GM21723 (cell line): ENCODE data around the gene AGAP1.

Experiments
- ATAC-seq: cut with Tn5 transposase; IDR thresholded peaks from one replicate; pipeline ENCODE4 v1.9.1; 2021; ENCODE audit warnings: mild to moderate bottlenecking, moderate library complexity; ENCODE audit not compliant: unreplicated experiment

AGAP1 gene

GRCh38 chr2:235507928-235508327 lies 14.1 kb downstream of the AGAP1 start:
- no peak for ATAC-seq

- ATAC-seq, result no peak
These were observed 14.7 kb downstream of the AGAP1 start for GRCh38 chr2:235508371-235509160.

DNA sequence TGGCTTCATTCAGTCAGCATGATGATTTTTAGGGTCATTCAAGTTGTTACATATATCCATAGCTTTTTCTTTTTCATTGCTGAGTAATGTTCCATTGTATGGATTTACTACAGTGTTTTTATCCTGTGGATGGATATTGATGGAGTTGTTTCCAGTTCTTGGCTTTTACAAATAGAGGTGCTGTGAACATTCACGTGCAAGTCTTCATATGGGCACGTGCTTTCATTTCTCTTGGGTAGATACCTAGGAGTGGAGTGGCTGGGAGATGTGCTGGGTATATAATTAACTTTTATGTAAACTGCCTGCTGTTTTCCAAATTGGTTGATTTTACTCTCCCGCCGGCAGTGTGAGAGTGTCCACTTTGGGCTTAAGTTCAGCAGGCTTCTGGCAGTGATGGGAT lies 16.5 kb downstream of the AGAP1 start:
- no peak for ATAC-seq

GRCh38 chr2:235511187-235511661 lies 17.4 kb downstream of the AGAP1 start:
- no peak for ATAC-seq

GRCh38 chr2:235511751-235512698 lies 18.2 kb downstream of the AGAP1 start:
- ATAC-seq, result no peak

GRCh38 chr2:235512699-235513053 lies 18.8 kb downstream of the AGAP1 start:
- ATAC-seq, result no peak

GRCh38 chr2:235513984-235514626 lies 20.3 kb downstream of the AGAP1 start:
- no peak for ATAC-seq

- no peak for ATAC-seq
These were observed 21.0 kb downstream of the AGAP1 start for GRCh38 chr2:235514627-235515363.

DNA sequence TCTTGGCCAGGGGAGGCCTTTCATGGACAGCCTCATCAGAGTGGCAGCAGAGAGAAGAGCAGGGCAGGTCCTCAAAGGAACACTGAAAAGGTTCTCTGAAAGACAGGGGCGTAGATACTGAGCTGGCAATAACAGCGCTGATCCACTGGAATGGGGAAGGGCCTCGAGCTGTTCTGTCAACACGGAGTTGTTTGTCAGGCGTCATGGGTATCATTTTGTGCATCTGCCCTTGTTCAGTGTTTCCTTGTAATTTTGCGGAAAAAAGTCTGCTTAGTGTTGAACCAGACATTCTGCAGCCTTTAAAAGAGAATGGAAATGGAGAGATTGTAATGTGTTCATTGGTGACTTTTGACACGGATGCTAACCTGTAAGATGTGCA lies 21.5 kb downstream of the AGAP1 start:
- no peak for ATAC-seq

- ATAC-seq, result no peak
These were observed 22.0 kb downstream of the AGAP1 start for GRCh38 chr2:235515821-235516220.

DNA sequence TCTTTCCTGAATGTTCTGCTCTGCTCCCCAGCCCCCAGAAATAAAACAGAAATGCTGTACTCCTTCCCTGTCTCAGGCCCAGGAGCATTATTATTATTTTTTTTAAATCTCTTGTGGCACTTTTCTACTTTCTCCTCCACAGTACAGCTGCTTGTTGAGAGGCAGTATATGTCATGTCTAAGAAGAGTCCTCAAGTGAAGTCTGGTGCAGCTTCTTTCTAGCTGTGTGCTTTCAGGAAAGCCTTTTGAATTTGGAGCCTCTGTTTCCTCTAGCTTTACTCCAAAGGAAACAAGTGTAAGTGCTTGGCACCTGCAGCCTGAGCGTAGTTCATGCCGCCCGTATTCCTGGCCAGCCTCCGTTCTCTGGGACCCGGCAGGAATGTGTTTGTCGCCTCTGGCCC lies 22.4 kb downstream of the AGAP1 start:
- ATAC-seq, result no peak

DNA sequence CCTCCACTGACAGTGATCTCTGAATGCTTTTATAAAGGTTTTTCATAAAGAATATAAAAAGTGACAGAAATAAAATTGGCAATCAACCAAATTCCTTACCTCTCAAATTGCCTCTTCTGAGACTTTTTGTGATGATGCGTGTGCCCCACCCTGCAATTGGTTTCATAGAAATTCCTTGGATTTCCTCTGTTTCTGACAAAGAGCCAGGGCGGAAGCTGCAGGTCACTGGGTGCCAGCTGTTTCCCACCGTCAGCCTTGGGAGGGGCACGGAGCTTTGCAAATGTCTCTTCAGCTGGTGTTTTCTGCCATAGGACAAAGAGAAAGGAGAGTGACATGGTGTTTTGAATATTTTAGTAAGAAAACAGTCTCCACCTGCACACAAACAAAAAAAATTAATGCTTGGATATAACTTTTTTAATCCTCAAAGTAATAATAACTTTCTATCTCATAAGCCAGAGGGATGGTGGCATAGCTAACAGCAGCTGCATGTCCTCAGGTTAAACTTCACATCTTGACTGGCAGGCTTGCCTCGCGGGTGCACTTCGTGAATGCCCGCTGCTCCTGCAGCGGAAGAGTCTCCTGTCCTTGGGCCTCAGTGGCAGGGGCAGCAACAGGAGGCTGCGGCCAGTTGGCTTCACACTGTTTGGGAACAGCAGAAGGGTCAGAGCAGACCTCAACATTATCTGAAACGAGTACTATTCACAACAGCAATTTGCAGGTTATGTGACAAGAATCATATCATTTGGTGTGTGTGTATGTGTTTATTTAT lies 24.7 kb downstream of the AGAP1 start:
- ATAC-seq, result no peak

DNA sequence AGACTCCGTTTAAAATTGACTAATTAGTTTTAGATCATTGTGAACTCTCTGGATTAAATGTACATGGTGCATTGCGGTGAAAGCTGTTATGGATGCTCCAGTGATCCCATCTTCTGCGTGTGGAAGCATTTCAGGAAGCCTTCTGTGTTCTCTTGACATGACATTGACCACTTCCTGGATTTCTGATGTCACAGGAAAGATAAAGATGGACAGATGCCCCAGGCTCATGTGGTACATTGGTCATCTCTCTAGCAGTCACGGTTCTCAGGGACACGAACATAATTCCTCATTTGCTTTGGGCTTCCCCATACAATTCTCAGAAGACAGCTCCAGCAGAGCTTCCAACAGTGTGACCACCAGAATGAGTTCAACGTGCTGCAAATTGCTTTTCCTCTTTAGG lies 26.9 kb downstream of the AGAP1 start:
- ATAC-seq, result no peak

GRCh38 chr2:235521844-235522243 lies 28.0 kb downstream of the AGAP1 start:
- ATAC-seq, result no peak

- no peak for ATAC-seq
These were observed 29.2 kb downstream of the AGAP1 start for GRCh38 chr2:235523021-235523420.

- ATAC-seq, result no peak
These were observed 29.8 kb downstream of the AGAP1 start for GRCh38 chr2:235523486-235524150.

GRCh38 chr2:235526166-235526565 lies 32.3 kb downstream of the AGAP1 start:
- no peak for ATAC-seq

GRCh38 chr2:235527806-235528469 lies 34.1 kb downstream of the AGAP1 start:
- no peak for ATAC-seq

DNA sequence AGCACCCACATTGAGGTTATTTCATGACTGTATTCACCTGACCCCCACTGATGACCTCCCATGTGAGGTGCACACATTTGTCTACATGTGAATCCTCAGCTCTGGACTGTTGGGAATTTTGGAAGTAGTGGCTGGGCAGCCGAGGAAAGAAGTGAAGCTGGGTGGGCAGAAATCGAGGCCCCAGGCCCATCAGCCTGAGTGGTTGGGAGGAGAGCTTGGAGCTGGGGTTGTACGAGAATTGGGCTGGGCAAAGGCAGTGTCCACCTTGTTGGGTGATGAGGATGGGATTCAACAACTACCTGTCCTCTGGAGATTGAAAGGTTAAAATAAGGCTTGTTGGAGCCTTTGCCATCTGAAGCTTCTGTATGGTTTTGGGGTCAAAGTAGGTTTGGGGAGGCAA lies 35.8 kb downstream of the AGAP1 start:
- no peak for ATAC-seq
